HT-29 (cell line): ENCODE measurements around the gene NVL. TPM values are rescaled to one million over a fixed set of nuclear protein-coding genes. Genes with fewer than 3 reads are reported as not detected.
A peak's percentile ranks its signal among the peaks of the same experiment; 100 is the strongest.

Experiments used
- DNase-seq: peaks from one replicate; pipeline ENCODE4 v3.0.0-alpha.2; 2015; ENCODE audit warnings: low spot score
- total RNA-seq: library from RNA; depleted of rRNA; stranded (reverse); fragments of >200 nt; shearing (Covaris generic); gene quantifications from 2 replicates; pipeline ENCODE4 v1.2.3, GENCODE V29; 2014

Gene NVL
- total RNA-seq, 1 experiment from 2014 or later, result 9.1 TPM

- DNase-seq, result peak; percentile 59
Observed at GRCh38 chr1:224199679-224200078, 130.3 kb downstream of the NVL start.

DNA sequence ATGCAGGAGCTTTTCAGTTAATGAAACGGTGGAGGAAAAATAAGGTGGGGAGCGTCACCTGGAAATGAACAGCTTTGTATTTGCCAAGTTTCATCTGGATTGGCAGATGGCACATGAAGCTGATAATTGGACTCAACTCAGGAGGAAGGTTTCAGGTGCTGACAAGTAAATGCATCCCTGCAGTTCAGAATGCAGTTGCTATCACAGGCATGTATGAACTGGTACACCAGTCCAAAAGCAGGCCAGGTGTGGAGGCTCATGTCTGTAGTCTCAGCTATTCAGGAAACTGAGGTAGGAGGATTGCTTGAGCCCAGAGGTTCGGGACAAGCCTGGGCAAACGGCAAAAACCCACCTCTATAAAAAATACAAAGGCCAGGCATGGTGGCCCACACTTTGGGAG is 131.4 kb downstream of the NVL start:
- DNase-seq, result no peak

DNA sequence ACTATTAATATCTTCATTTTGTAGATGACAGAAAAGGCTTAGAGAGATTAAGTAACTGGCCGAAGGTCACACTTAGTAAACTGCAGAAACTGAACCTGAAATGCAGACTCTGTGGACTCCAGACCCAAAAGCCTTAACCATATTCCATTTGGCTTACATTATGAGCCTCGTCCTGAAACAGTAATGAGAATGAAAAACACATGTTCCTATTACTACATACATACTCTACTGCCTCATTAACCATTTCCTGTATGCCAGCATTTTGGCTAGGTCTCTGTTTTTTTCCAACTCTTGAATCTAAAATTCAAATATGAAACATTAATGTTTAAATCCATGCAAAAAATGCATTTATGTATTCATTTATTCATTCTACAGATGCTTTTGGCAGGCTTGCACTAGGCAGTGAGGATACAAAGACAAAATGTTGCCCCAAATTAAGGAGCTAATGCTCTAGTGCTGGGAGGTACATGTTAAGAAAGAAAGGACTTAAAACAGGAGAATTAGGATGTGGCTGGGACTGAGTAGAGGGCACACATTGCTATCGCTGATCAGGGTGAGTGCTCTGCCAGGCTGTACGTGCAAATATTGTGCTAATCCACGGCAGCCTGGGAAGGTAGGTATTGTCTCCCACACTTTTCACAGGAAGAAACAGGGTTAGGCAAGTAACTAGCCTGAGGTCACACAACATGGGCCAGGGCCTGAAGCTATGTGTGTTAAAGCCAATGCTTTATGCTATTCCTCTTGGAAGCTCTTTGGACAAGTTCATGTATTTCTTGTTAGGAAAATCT is 133.0 kb downstream of the NVL start:
- DNase-seq, result no peak

- DNase-seq, result no peak
Observed at GRCh38 chr1:224193319-224193966, 136.5 kb downstream of the NVL start.

- no peak for DNase-seq
Observed at GRCh38 chr1:224192082-224192788, 137.7 kb downstream of the NVL start.

- DNase-seq, result no peak
Observed at GRCh38 chr1:224189561-224189960, 140.4 kb downstream of the NVL start.

GRCh38 chr1:224188286-224188685 is 141.7 kb downstream of the NVL start:
- no peak for DNase-seq

GRCh38 chr1:224185208-224185607 is 144.8 kb downstream of the NVL start:
- DNase-seq, result no peak

DNA sequence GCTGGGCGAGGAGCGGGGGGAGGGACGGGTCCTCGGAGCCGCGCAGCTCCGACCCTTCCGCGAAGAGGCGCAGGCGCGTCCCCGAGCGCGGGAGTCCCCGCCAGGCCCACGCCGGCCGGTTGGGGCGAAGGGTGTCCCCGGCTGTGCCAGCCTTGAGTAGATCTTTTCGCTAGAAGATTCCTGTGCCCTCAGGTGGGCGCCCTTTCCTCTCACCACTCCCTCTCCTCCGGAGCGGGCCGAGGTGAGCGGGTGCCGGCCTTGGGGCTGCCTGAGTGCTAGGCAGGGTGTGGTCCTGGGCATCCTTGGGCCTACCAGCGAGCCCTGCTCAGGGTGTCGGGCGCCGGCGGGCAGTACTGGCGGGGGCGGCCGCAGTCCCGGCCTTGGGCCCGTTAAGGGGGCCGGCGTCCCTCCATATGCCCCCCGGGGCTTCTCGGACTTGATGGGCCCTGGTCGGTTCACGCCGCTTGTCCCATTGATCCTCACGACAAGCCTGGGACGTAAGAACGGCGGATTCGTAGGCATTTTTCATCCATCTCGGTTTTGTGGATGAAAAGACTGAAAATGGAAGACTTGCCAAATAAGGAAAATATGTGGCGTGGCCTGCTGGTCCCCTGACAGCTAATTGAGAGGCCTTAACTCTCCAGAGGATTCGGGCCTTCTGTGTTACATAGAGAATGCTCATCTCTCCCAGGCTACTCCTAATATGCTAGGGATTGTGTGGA is 146.2 kb downstream of the NVL start:
- DNase-seq, result peak; percentile 39

DNA sequence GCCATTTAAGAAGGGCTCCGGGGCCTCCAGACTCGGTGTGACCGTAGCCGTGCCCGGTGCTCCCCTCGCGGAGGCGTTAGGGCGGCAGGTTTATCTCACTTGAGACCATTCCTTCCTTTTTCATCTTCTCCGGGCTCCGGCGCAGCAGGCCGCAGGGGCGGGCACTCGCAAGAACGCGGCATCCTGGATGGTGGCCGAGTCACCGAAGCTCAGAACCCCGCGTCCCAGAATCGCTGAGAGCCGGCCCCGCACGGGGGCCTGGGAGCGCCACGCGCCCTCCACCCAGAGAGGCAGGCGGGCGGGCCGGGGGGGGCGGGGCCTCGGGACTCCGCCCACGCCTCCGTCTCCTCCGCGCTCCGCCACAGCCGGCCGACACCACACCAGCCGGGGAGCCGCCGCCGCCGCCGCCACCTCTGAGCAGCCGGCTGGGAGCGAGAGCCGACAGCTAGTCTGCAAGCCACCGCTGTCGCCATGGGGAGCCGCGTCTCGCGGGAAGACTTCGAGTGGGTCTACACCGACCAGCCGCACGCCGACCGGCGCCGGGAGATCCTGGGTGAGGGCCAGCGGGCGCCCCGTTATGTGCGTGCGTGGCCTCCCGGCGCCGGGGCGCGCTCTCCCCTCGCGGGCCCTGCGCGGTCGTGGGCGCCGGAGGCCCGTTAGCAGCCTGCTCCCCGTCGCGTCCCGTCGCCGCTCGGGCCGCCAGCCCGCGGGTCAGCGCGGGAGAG is 146.9 kb downstream of the NVL start, which contains the start of gene DEGS1:
Gene DEGS1 (plus strand): TSS at position 375 of the 725 bp plus-strand sequence. CDS start 97 bp downstream, at position 472.
- peak; percentile 81 for DNase-seq

DNA sequence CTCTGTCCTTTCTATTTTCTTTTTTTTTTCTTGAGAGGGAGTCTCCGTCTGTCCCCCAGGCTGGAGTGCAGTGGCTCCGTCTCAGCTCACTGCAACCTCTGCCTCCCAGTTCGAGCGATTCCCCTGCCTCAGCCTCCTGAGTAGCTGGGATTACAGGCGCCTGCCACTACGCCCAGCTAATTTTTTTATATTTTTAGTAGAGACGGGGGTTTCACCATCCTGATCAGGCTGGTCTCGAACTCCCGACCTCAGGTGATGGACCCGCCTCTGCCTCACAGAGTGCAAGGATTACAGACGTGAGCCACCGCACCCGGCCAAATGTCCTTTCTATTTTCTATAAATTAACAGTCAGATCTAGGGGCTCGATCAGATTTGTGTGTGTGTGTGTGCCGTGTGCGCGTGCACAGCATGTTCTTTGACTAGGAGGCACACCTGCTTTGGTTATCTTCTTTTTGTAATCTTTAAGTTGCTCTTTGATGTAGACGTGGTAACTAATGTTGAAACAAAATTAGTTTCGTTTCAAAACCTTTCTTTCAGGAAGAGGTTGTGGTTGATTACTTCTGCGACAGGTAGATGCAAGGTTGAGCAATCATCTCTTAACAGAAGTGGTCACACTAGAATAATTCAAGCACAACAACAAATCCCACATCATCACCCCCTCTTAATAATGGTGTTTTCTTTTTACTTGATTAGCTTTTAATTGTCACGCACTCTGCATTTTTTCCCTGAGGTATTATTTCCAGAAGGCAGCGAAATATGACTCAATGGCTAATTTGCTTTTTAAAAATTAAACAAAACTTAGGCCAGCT is 147.7 kb downstream of the NVL start:
- DNase-seq, result peak; percentile 57

GRCh38 chr1:224181453-224181810 is 148.5 kb downstream of the NVL start:
- DNase-seq, result no peak

- no peak for DNase-seq
Observed at GRCh38 chr1:224180783-224181452, 149.1 kb downstream of the NVL start.

- no peak for DNase-seq
Observed at GRCh38 chr1:224178894-224179293, 151.1 kb downstream of the NVL start.

- no peak for DNase-seq
Observed at GRCh38 chr1:224177356-224177999, 152.5 kb downstream of the NVL start.
